ENCODE results near the gene RAD51C. TPM values are rescaled to one million over a fixed set of nuclear protein-coding genes. Genes with fewer than 3 reads are reported as not detected.

The RAD51C gene
- total RNA-seq, 3 donors from 2014 or later (not counting 1 experiment from before 2014, with no cell fraction given): 13.4 to 18.9 (median 17.1) TPM

DNA sequence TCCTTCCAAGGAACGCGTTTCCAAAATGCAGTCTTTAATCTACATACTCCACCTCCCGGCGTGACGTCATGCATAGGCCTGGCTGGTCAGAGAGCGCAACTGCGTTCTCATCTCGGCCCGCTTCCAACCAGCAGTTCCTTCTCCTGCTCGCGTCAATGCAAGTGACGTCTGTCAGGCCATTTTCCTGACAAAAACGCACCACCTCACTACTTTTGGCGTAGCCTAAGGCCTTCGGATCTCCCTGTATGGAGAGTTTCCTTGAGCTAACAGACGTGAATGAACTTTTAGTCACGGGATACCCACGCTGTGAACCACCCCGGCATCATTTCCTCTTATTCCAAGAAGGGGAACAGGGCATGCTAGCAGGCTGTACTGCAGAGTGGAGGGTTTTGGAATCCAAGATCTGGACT, 25.5 kb upstream of the RAD51C start:
- Mint-ChIP-seq H3K9me3 (no peaks in the 10 kb centered on the region), H3K36me3 (no peaks in the 10 kb centered on the region), H3K4me3 (peak overlapping the region; percentile 65), H3K4me1 (peaks cover 0 to 7% of the 10 kb centered on the region in 2 donors), H3K27me3 (ENCODE audit: low read depth in 2 of 2) (peaks cover 13 to 33% of the 10 kb centered on the region in 2 donors), H3K27ac (no peak overlapping the region)
- intact Hi-C loops (cut with micrococcal nuclease): no loop called here
- H3K27me3 ChIP-seq (ENCODE audit: control insufficient read depth, insufficient read depth, low read length): no peaks in the 10 kb centered on the region
- no peaks in the 10 kb centered on the region for H3K9me3 ChIP-seq (ENCODE audit: control insufficient read depth, insufficient read depth, low read length)
- ATAC-seq: peak; percentile 53 to 66 (median 63)
- no peak overlapping the region for H3K27ac ChIP-seq (ENCODE audit: low read length)
- H3K4me1 ChIP-seq (ENCODE audit: control insufficient read depth, insufficient read depth, low read length): no peaks in the 10 kb centered on the region
- DNase-seq: peak in 1 of 2 donors; percentile 61
- WGBS (ENCODE audit: insufficient coverage): 39% methylated on average over 19 of the region's 19 CpGs
- no peaks in the 10 kb centered on the region for H3K36me3 ChIP-seq (ENCODE audit: control insufficient read depth, insufficient read depth, low read length)
- TF ChIP-seq, protein P1, sequence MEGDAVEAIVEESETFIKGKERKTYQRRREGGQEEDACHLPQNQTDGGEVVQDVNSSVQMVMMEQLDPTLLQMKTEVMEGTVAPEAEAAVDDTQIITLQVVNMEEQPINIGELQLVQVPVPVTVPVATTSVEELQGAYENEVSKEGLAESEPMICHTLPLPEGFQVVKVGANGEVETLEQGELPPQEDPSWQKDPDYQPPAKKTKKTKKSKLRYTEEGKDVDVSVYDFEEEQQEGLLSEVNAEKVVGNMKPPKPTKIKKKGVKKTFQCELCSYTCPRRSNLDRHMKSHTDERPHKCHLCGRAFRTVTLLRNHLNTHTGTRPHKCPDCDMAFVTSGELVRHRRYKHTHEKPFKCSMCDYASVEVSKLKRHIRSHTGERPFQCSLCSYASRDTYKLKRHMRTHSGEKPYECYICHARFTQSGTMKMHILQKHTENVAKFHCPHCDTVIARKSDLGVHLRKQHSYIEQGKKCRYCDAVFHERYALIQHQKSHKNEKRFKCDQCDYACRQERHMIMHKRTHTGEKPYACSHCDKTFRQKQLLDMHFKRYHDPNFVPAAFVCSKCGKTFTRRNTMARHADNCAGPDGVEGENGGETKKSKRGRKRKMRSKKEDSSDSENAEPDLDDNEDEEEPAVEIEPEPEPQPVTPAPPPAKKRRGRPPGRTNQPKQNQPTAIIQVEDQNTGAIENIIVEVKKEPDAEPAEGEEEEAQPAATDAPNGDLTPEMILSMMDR (IDR thresholded peaks at IDR 0.05): no peak
- H3K4me3 ChIP-seq (ENCODE audit: low read length): no peak overlapping the region

DNA sequence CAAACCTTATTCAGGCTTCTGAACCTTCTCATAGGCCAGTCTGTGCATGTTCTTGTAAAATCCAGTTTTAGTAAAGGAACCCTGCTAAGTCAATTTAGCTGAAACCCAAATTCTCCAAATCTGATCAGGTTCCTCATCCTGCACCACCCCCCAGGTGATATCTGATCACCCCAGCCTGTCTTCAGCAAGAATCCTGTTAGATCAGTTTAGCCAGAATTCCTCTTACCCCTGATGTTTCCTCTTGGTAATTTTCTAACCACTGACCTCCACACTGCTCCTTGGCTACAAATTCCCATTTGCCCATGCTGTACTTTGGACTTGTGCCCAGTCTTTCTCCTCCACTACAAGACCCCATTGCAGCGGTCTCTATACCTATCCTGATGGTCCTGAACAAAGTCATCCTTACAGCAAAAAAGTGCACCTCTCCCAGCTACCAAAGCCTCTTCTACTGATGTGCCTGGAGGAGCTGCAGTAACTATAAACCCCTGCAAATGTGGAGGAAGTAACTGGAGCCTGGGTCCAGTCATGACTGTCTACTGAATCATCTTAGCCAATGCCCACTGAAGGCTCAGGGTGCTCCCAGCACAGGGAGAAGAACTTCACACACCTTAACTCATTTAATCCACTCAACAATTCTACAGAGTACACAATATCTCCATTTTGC, 24.3 kb upstream of the RAD51C start:
- no peaks in the 10 kb centered on the region for H3K36me3 ChIP-seq (ENCODE audit: control insufficient read depth, insufficient read depth, low read length)
- ATAC-seq (no peak), DNase-seq (no peak)
- Mint-ChIP-seq H3K27me3 (ENCODE audit: low read depth in 2 of 2) (peaks cover 13 to 33% of the 10 kb centered on the region in 2 donors), H3K9me3 (no peaks in the 10 kb centered on the region), H3K4me1 (peaks cover 0 to 7% of the 10 kb centered on the region in 2 donors), H3K27ac (no peak overlapping the region), H3K36me3 (no peaks in the 10 kb centered on the region), H3K4me3 (no peak overlapping the region)
- WGBS (ENCODE audit: insufficient coverage): 81% methylated on average over 1 of the region's 1 CpG
- TF ChIP-seq, protein P1 (IDR thresholded peaks at IDR 0.05): no peak
- H3K9me3 ChIP-seq (ENCODE audit: control insufficient read depth, insufficient read depth, low read length): no peaks in the 10 kb centered on the region
- H3K27ac ChIP-seq (ENCODE audit: low read length): no peak overlapping the region
- H3K27me3 ChIP-seq (ENCODE audit: control insufficient read depth, insufficient read depth, low read length): no peaks in the 10 kb centered on the region
- no peaks in the 10 kb centered on the region for H3K4me1 ChIP-seq (ENCODE audit: control insufficient read depth, insufficient read depth, low read length)
- H3K4me3 ChIP-seq (ENCODE audit: low read length): no peak overlapping the region
- intact Hi-C loops (cut with micrococcal nuclease): no loop called here

DNA sequence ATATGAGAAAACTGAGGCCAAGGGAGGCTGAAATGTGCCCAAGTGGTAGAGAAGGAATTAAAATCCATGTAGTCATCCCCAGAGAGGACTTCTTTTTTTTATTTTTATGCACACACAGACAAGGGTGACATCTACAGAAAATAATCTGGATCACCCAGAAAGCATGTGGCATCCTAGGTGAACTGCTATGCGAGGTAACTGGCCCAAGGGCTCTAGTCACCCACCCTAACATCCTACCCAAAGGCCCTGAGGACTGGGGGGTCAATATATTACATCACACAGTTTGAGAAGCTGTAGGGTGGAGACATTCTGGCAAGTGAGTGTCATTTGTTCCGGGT, 23.8 kb upstream of the RAD51C start:
- intact Hi-C loops (cut with micrococcal nuclease): no loop called here
- Mint-ChIP-seq H3K27me3 (ENCODE audit: low read depth in 2 of 2) (peaks cover 13 to 33% of the 10 kb centered on the region in 2 donors), H3K36me3 (no peaks in the 10 kb centered on the region), H3K4me3 (no peak overlapping the region), H3K4me1 (peaks cover 0 to 7% of the 10 kb centered on the region in 2 donors), H3K27ac (no peak overlapping the region), H3K9me3 (no peaks in the 10 kb centered on the region)
- H3K4me3 ChIP-seq (ENCODE audit: low read length): no peak overlapping the region
- DNase-seq (no peak), ATAC-seq (no peak)
- H3K27me3 ChIP-seq (ENCODE audit: control insufficient read depth, insufficient read depth, low read length): no peaks in the 10 kb centered on the region
- no peaks in the 10 kb centered on the region for H3K9me3 ChIP-seq (ENCODE audit: control insufficient read depth, insufficient read depth, low read length)
- WGBS (ENCODE audit: insufficient coverage): 88% methylated on average over 1 of the region's 2 CpGs
- H3K36me3 ChIP-seq (ENCODE audit: control insufficient read depth, insufficient read depth, low read length): no peaks in the 10 kb centered on the region
- H3K4me1 ChIP-seq (ENCODE audit: control insufficient read depth, insufficient read depth, low read length): no peaks in the 10 kb centered on the region
- TF ChIP-seq, protein P1 (IDR thresholded peaks at IDR 0.05): no peak
- no peak overlapping the region for H3K27ac ChIP-seq (ENCODE audit: low read length)

DNA sequence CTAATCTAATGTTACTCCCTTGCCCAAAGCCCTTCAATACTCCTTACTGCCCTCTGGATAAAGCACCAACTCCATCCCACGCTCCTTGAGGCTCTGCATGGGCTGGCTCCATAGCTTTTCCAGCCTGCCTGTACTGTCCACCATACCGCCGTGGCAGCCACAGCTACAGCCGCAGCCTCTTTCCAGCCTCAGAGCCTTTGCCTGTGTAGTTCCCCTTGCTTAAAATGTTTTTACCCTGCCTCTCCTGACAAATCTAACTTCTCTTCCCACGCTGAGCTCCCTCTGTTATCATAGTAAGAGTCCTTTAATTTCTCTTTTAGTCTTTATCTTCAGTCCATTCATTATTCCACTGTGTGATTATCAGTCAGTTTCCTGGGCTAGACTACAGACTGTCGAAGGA, 22.5 kb upstream of the RAD51C start:
- H3K27me3 ChIP-seq (ENCODE audit: control insufficient read depth, insufficient read depth, low read length): no peaks in the 10 kb centered on the region
- Mint-ChIP-seq H3K9me3 (no peaks in the 10 kb centered on the region), H3K36me3 (no peaks in the 10 kb centered on the region), H3K27ac (no peak overlapping the region), H3K27me3 (ENCODE audit: low read depth in 2 of 2) (peaks cover 10 to 33% of the 10 kb centered on the region in 2 donors), H3K4me1 (peaks cover 0 to 7% of the 10 kb centered on the region in 2 donors), H3K4me3 (no peak overlapping the region)
- no peak for DNase-seq
- no peaks in the 10 kb centered on the region for H3K9me3 ChIP-seq (ENCODE audit: control insufficient read depth, insufficient read depth, low read length)
- no peaks in the 10 kb centered on the region for H3K36me3 ChIP-seq (ENCODE audit: control insufficient read depth, insufficient read depth, low read length)
- intact Hi-C loops (cut with micrococcal nuclease): no loop called here
- WGBS (ENCODE audit: insufficient coverage): 89% methylated on average over 6 of the region's 6 CpGs
- H3K4me3 ChIP-seq (ENCODE audit: low read length): no peak overlapping the region
- ATAC-seq: no peak
- no peak overlapping the region for H3K27ac ChIP-seq (ENCODE audit: low read length)
- H3K4me1 ChIP-seq (ENCODE audit: control insufficient read depth, insufficient read depth, low read length): no peaks in the 10 kb centered on the region
- TF ChIP-seq, protein P1 (IDR thresholded peaks at IDR 0.05): no peak

Data from natural killer cell (primary cell).